ENCODE results near the gene CRYBB1.

Gene CRYBB1

GRCh38 chr22:26577081-26577480, 40.7 kb downstream of the CRYBB1 start:
- DNase-seq (ENCODE audit: low read depth in 2 of 2): no peak

DNA sequence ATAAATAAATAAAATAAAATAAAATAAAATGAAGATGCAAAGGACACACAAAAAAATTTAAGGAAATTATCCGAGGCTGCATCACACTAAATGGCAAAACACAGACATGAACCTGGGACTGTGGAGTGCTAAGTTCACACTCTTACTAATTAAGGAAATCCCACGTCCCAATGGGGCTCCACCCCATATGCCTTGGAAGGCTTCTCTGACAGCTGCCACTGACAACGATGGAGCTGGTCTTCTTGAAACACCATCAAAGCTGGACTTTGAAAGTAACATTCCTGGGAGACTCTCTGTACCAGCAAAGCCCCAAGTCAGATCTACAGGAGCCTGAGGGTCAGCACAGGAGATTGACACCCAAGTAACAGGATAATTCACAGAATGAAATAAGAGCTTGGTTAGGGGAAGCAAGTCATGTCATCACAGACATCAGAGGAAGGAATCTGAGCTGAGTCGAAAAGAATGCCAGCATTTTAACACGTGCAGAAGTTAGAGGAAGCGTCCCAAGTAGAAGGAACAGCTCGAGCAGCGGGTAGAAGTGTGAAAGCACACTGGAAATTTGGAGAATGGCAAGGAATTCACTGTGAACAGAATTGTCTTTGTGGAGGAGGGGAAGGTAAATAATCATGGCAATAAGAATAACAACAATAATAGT, 41.7 kb downstream of the CRYBB1 start:
- DNase-seq (ENCODE audit: low read depth in 2 of 2): no peak

DNA sequence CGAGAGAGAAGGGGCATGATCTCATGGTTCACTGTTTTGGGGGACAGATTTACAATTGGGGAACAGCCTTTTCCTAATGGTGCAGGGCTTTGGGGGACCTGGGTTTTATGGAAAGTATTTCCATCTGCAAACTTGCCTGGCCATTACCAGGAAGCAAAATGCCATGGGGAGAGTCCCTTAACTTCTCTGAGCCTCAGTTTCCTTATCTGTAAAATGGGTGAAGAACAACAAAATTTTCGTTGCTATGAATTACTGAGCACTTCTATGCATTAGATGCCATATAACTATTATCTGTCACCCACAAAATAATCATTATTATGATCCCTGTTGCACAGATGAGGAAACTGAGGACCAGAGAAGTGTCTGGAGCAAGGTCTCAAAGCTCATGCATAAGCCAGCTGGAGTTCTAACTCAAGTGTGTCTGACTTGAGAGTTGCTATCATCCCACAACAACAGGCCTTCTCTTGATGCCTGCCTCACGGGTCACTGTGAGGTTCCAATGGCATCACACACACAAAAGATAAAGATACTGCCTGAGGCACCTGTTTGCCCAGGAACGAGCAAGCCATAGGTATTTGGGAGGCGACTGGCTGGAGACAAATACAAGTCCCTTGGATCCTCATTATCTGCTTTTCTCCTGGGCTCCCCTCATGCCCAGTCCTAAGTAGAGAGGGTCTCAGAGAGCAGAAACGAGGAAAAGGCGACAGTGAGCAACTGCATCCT, 43.7 kb downstream of the CRYBB1 start:
- DNase-seq (ENCODE audit: low read depth in 2 of 2): no peak

GRCh38 chr22:26573026-26573662, 44.7 kb downstream of the CRYBB1 start:
- peak in 1 of 2 experiments; percentile 43 for DNase-seq (ENCODE audit: low read depth in 2 of 2)

GRCh38 chr22:26570864-26571525, 46.8 kb downstream of the CRYBB1 start:
- DNase-seq (ENCODE audit: low read depth in 2 of 2): no peak

GRCh38 chr22:26570115-26570514, 47.7 kb downstream of the CRYBB1 start:
- no peak for DNase-seq (ENCODE audit: low read depth in 2 of 2)

GRCh38 chr22:26568207-26568706, 49.6 kb downstream of the CRYBB1 start:
- DNase-seq (ENCODE audit: low read depth in 2 of 2): no peak

GRCh38 chr22:26567610-26568009, 50.2 kb downstream of the CRYBB1 start:
- DNase-seq (ENCODE audit: low read depth in 2 of 2): no peak

- DNase-seq (ENCODE audit: low read depth in 2 of 2): no peak
These were observed 50.8 kb downstream of the CRYBB1 start for GRCh38 chr22:26566994-26567393.

DNA sequence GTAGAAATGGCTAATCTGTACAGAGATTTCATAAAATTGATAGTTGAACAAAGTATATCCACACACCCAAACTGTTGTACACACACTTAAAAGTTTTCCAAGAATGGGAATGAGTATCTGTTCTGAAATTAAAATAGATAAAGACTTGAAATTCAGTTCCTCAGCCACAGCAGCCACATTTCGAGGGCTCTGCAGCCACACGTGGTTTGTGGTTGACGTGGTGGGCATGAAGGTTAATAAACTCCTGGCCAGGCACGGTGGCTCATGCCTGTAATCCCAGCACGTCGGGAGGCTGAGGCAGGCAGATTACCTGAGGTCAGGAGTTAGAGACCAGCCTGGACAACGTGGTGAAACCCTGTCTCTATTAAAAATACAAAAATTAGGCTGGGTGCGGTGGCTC, 51.9 kb downstream of the CRYBB1 start:
- no peak for DNase-seq (ENCODE audit: low read depth in 2 of 2)

- DNase-seq (ENCODE audit: low read depth in 2 of 2): no peak
These were observed 52.6 kb downstream of the CRYBB1 start for GRCh38 chr22:26565181-26565580.

DNA sequence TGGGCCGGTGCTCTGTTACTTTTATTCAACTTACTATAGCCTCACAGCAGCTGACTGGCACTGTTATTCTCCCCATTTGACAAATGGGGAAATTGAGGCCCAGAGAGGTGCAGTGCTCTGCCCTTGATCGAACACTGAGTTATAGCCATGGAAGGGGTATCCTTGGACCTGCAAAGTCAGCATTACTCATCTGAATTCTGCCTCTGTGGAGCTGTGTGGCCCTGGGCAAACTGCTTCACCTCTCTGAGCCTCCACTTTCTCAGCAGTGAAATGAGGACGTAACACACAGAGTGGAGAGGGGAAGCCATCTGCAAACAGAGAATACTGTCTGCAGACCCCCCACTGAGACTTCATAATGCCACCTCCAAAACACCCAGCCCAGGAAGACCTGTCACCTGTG, 53.2 kb downstream of the CRYBB1 start:
- no peak for DNase-seq (ENCODE audit: low read depth in 2 of 2)

GRCh38 chr22:26564181-26564580, 53.6 kb downstream of the CRYBB1 start:
- DNase-seq (ENCODE audit: low read depth in 2 of 2): no peak

DNA sequence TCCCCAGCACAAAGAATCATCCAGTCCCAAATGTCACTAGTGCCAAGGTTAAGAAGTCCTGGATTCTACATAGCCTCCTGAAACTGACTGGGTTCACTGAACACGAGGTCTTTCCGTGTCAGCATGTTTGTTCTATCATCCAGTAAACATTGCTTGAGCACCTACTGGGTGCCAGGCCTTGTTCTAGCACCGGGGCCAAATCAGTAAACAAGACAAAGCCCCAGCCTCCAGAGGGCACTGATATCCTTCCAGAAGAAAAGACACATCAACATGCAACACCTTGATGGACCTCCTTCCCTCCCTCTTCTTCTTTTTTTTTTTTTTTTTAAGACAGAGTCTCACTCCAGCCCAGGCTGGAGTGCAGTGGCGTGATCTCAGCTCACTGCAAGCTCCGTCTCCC, 54.8 kb downstream of the CRYBB1 start:
- DNase-seq (ENCODE audit: low read depth in 2 of 2): no peak

DNA sequence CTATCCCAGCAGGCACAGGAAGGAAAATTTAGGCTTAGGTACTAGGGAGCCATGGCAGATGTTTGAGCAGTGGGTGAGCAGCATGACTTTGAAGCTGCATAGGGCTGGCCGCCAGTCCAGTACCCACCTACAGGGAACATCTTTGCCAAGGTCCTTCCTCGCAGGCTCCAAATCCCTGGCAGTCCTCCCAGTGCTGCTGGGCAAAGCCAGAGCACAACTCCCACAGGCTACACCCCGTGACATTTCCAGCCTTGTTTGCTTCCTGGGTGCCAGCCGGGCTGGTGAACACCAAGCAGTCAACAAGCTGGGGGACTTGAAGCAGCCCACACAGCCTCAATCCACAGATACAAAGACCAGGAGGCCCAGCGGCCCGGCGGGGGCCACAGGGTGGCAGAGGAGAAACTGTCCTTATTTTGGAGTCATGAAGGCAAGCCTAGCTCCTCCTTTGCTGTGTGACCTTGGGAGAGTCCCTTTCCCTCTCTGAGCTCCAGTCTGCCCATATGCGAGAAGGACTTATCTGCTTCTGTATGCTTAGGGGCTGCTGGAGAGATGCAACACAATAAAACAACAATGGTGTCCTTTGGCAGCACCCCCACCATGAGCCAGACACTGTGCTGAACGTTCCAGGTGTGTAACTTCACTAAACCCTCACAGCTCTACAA, 55.9 kb downstream of the CRYBB1 start:
- DNase-seq (ENCODE audit: low read depth in 2 of 2): no peak

DNA sequence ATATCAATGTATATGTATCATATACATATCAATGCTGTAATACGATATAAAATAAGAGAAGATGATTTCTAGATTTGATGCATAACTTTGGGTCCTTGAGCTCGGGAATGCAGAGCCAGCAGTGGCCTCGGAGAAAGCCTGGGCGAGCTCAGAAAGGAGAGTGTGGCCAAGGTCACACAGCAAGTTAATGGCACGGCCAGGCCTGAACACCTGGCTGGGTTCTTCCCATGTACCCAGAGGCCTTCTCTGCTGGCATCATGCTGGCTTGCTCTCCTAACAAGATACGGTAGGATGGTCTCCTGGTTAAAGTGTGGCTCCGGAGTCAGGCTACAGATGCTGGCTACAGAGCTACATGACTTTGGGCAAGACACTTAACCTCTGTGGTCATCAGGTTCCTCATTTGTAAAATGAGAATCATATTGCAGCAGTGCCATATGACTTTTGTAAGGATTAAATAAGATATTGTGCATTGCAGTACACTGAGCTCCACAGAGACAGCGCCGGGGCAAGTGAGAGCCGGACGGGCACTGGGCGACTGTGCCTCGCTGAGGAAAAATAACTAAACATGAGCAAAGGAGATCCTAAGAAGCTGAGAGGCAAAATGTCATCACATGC, 57.8 kb downstream of the CRYBB1 start:
- no peak for DNase-seq (ENCODE audit: low read depth in 2 of 2)

- DNase-seq (ENCODE audit: low read depth in 2 of 2): no peak
These were observed 59.5 kb downstream of the CRYBB1 start for GRCh38 chr22:26558248-26558895.

- no peak for DNase-seq (ENCODE audit: low read depth in 2 of 2)
These were observed 60.9 kb downstream of the CRYBB1 start for GRCh38 chr22:26556904-26557303.

DNA sequence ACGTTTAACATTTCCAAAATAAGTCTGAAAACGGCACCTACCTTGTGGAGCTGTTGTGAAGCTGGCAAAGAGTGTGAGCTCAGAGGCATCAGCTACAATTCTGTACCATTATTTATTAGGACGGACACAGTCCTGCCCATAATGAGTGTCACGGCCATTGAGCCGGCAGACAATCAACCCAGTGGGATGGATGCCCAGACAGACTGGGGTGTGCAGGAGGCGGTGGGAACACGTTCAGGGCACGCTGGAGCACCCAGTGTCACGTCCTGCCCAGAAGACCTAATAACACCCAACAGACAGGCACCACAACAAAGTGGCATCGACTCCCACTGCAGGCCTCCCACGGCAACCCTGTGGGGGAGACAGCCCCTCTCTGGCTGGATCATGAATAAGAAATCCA, 62.3 kb downstream of the CRYBB1 start:
- DNase-seq (ENCODE audit: low read depth in 2 of 2): no peak

GRCh38 chr22:26554956-26555355, 62.9 kb downstream of the CRYBB1 start:
- DNase-seq (ENCODE audit: low read depth in 2 of 2): no peak

All from fibroblast of skin of left quadriceps (primary cell).